GM23338 (cell line): ENCODE data around the gene DENND4B. TPM values are rescaled to one million over a fixed set of nuclear protein-coding genes. Genes with fewer than 3 reads are reported as not detected.

ENCODE experiments used
- ATAC-seq: fragments of 200-7000 bp; cut with Tn5 transposase; 3 replicates; pipeline ENCODE4 v1.9.1; 2020
- DNase-seq: peaks from one replicate; pipeline ENCODE4 v3.0.0-alpha.2; 2015; ENCODE audit warnings: low spot score
- H2AFZ ChIP-seq: fragments of 200-600 bp; sonication (generic); 2 replicates; pipeline ENCODE4 v1.8.0; 2016; ENCODE audit warnings: antibody characterized with exemption, mild to moderate bottlenecking, moderate library complexity
- H3F3A ChIP-seq: fragments of 200-600 bp; sonication (generic); replicated peaks from 2 replicates; pipeline ENCODE4 v1.8.0; 2017; ENCODE audit warnings: antibody characterized with exemption, mixed run types, low read depth
- H3K27ac ChIP-seq: fragments of 200-600 bp; sonication (generic); 2 replicates; pipeline ENCODE4 v1.6.1; 2016; ENCODE audit warnings: low read depth
- H3K27me3 ChIP-seq: fragments of 200-600 bp; sonication (generic); 2 replicates; pipeline ENCODE4 v1.8.0; 2016; ENCODE audit warnings: mild to moderate bottlenecking, mixed run types, moderate library complexity; ENCODE audit not compliant: insufficient read depth
- H3K36me3 ChIP-seq: fragments of 200-600 bp; sonication (generic); 2 replicates; pipeline ENCODE4 v1.8.0; 2016; ENCODE audit warnings: mild to moderate bottlenecking; ENCODE audit not compliant: insufficient read depth
- H3K4me1 ChIP-seq: fragments of 200-600 bp; sonication (generic); 2 replicates; pipeline ENCODE4 v1.8.0; 2016; ENCODE audit warnings: mild to moderate bottlenecking, moderate library complexity; ENCODE audit not compliant: insufficient read depth
- H3K4me2 ChIP-seq: fragments of 200-600 bp; sonication (generic); 2 replicates; pipeline ENCODE4 v1.7.1; 2017; ENCODE audit warnings: mixed run types
- H3K4me3 ChIP-seq: fragments of 200-600 bp; sonication (generic); 2 replicates; pipeline ENCODE4 v1.6.1; 2016; ENCODE audit warnings: mixed run types
- H3K79me2 ChIP-seq: fragments of 200-600 bp; sonication (generic); replicated peaks from 2 replicates; pipeline ENCODE4 v1.8.0; 2017; ENCODE audit warnings: mild to moderate bottlenecking; ENCODE audit not compliant: insufficient read depth
- H3K9me2 ChIP-seq: fragments of 200-600 bp; sonication (generic); 2 replicates; pipeline ENCODE4 v1.8.0; 2017; ENCODE audit not compliant: insufficient read depth
- H4K20me1 ChIP-seq: fragments of 200-600 bp; sonication (generic); replicated peaks from 2 replicates; pipeline ENCODE4 v1.8.0; 2017; ENCODE audit warnings: mild to moderate bottlenecking; ENCODE audit not compliant: insufficient read depth
- H3K27ac Mint-ChIP-seq: 2 replicates; pipeline ENCODE4 v1.8.0; 2020; ENCODE audit warnings: inconsistent platforms, mild to moderate bottlenecking, moderate library complexity, mixed read lengths
- H3K27me3 Mint-ChIP-seq: 3 replicates; pipeline ENCODE4 v1.8.0; 2022; ENCODE audit warnings: low read depth, mild to moderate bottlenecking, moderate library complexity, mixed read lengths, inconsistent platforms; ENCODE audit not compliant: insufficient read depth, poor library complexity
- H3K36me3 Mint-ChIP-seq: 3 replicates; pipeline ENCODE4 v1.8.0; 2021; ENCODE audit warnings: low read depth, mild to moderate bottlenecking, inconsistent platforms, moderate library complexity, mixed read lengths
- H3K4me1 Mint-ChIP-seq: 3 replicates; pipeline ENCODE4 v1.8.0; 2020; ENCODE audit warnings: mild to moderate bottlenecking, inconsistent platforms, mixed read lengths
- H3K4me3 Mint-ChIP-seq: 3 replicates; pipeline ENCODE4 v1.8.0; 2021; ENCODE audit warnings: moderate library complexity, mild to moderate bottlenecking, inconsistent platforms, mixed read lengths
- H3K9me3 Mint-ChIP-seq: 3 replicates; pipeline ENCODE4 v1.8.0; 2020; ENCODE audit warnings: moderate library complexity, mild to moderate bottlenecking, inconsistent platforms, mixed read lengths
- EZH2phosphoT487 ChIP-seq: fragments of 200-600 bp; sonication (generic); IDR thresholded peaks from one replicate; pipeline ENCODE4 v1.8.1; 2018; ENCODE audit warnings: antibody characterized with exemption; ENCODE audit not compliant: unreplicated experiment
- STAT1 ChIP-seq: IDR thresholded peaks from one replicate; pipeline ENCODE4 v1.6.1; 2016; ENCODE audit warnings: antibody characterized with exemption; ENCODE audit not compliant: unreplicated experiment
- polyA plus RNA-seq: library from polyadenylated mRNA; unstranded; fragments of >200 nt; fragmentation: Nextera tagmentation; extraction: Ambion mirVana; gene quantifications from 2 replicates; pipeline ENCODE4 v1.2.1, GENCODE V29; 2016
- total RNA-seq: library from RNA; depleted of rRNA; stranded (reverse); fragments of >200 nt; shearing (Covaris generic); gene quantifications from 2 replicates; pipeline ENCODE4 v1.2.3, GENCODE V29; 2014
- TF ChIP-seq, protein P1 (sequence below): fragments of 250-450 bp; sonication (Bioruptor Pico); IDR thresholded peaks from 2 replicates; pipeline ENCODE4 v1.5.0; 2020; ENCODE audit warnings: mild to moderate bottlenecking, moderate library complexity
- TF ChIP-seq, protein P2 (sequence below), 2 experiments: fragments of 200-600 bp in 1 of 2; sonication (generic) in 1 of 2; conservative IDR thresholded peaks; 2 replicates each; pipeline versions ENCODE4 v1.5.1 to v1.6.1; 2016 to 2017; ENCODE audit warnings: antibody characterized with exemption in 2 of 2, low read depth in 2 of 2, mild to moderate bottlenecking in 2 of 2, moderate library complexity in 1 of 2

Gene DENND4B
- total and polyA plus RNA-seq, 2 experiments from 2014 or later = 29.4 to 57.0 TPM

DNA sequence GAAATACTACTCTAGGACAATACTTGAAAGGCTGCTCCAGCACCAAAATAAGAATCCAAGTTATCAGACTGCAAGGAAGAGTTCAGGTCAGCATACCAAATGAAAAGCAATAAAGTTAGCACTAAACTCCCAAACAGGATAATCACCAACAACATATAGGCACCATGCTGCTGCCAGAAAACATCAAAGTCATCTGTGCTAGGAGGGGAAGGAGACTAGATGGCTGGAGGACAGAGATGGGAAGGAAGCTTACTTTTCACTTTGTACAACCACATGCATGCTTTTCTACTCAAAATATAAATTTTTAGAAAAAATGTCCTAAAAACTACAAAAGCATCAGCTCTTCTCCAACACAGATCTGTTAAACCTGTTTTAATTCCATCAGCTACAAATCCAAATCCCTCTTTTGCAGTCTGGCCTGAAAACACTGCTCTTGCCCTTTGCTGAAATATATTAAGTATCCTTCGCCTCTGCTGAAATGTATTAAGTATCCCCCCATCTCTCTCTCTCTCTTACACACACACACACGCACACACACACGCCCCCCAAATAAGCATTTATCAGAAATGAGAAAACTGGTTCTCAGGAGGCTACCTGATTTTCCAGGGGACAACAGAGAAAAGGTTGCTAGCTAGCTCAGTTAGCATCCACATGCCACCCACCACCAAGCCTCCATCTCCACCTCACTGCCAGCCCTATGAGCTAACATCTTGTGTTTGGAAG, 25.3 kb downstream of the DENND4B start (continued):
- TF ChIP-seq, protein P1, sequence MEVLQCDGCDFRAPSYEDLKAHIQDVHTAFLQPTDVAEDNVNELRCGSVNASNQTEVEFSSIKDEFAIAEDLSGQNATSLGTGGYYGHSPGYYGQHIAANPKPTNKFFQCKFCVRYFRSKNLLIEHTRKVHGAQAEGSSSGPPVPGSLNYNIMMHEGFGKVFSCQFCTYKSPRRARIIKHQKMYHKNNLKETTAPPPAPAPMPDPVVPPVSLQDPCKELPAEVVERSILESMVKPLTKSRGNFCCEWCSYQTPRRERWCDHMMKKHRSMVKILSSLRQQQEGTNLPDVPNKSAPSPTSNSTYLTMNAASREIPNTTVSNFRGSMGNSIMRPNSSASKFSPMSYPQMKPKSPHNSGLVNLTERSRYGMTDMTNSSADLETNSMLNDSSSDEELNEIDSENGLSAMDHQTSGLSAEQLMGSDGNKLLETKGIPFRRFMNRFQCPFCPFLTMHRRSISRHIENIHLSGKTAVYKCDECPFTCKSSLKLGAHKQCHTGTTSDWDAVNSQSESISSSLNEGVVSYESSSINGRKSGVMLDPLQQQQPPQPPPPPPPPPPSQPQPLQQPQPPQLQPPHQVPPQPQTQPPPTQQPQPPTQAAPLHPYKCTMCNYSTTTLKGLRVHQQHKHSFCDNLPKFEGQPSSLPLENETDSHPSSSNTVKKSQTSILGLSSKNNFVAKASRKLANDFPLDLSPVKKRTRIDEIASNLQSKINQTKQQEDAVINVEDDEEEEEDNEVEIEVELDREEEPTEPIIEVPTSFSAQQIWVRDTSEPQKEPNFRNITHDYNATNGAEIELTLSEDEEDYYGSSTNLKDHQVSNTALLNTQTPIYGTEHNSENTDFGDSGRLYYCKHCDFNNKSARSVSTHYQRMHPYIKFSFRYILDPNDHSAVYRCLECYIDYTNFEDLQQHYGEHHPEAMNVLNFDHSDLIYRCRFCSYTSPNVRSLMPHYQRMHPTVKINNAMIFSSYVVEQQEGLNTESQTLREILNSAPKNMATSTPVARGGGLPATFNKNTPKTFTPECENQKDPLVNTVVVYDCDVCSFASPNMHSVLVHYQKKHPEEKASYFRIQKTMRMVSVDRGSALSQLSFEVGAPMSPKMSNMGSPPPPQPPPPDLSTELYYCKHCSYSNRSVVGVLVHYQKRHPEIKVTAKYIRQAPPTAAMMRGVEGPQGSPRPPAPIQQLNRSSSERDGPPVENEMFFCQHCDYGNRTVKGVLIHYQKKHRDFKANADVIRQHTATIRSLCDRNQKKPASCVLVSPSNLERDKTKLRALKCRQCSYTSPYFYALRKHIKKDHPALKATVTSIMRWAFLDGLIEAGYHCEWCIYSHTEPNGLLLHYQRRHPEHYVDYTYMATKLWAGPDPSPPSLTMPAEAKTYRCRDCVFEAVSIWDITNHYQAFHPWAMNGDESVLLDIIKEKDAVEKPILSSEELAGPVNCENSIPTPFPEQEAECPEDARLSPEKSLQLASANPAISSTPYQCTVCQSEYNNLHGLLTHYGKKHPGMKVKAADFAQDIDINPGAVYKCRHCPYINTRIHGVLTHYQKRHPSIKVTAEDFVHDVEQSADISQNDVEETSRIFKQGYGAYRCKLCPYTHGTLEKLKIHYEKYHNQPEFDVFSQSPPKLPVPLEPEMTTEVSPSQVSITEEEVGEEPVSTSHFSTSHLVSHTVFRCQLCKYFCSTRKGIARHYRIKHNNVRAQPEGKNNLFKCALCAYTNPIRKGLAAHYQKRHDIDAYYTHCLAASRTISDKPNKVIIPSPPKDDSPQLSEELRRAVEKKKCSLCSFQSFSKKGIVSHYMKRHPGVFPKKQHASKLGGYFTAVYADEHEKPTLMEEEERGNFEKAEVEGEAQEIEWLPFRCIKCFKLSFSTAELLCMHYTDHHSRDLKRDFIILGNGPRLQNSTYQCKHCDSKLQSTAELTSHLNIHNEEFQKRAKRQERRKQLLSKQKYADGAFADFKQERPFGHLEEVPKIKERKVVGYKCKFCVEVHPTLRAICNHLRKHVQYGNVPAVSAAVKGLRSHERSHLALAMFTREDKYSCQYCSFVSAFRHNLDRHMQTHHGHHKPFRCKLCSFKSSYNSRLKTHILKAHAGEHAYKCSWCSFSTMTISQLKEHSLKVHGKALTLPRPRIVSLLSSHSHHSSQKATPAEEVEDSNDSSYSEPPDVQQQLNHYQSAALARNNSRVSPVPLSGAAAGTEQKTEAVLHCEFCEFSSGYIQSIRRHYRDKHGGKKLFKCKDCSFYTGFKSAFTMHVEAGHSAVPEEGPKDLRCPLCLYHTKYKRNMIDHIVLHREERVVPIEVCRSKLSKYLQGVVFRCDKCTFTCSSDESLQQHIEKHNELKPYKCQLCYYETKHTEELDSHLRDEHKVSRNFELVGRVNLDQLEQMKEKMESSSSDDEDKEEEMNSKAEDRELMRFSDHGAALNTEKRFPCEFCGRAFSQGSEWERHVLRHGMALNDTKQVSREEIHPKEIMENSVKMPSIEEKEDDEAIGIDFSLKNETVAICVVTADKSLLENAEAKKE (CRISPR knock-in tag) = no peak
- TF ChIP-seq, protein P2, sequence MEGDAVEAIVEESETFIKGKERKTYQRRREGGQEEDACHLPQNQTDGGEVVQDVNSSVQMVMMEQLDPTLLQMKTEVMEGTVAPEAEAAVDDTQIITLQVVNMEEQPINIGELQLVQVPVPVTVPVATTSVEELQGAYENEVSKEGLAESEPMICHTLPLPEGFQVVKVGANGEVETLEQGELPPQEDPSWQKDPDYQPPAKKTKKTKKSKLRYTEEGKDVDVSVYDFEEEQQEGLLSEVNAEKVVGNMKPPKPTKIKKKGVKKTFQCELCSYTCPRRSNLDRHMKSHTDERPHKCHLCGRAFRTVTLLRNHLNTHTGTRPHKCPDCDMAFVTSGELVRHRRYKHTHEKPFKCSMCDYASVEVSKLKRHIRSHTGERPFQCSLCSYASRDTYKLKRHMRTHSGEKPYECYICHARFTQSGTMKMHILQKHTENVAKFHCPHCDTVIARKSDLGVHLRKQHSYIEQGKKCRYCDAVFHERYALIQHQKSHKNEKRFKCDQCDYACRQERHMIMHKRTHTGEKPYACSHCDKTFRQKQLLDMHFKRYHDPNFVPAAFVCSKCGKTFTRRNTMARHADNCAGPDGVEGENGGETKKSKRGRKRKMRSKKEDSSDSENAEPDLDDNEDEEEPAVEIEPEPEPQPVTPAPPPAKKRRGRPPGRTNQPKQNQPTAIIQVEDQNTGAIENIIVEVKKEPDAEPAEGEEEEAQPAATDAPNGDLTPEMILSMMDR (conservative IDR thresholded peaks at IDR 0.05; ENCODE audit: low read depth in 2 of 2) = no peak
- no peak for TF ChIP-seq EZH2phosphoT487

GRCh38 chr1:153919876-153920852, 26.4 kb downstream of the DENND4B start:
- H3K27me3 ChIP-seq = no peaks in the 10 kb centered on the region
- H3K4me2 ChIP-seq = peak overlapping the region; percentile 92
- H3K36me3 Mint-ChIP-seq = peaks cover 3% of the 10 kb centered on the region; the same call in 1 of the 3 replicates
- no peaks in the 10 kb centered on the region for H3K9me2 ChIP-seq
- peaks cover 18% of the 10 kb centered on the region for H3K27me3 Mint-ChIP-seq
- H3K4me3 ChIP-seq = peak overlapping the region; percentile 99
- H4K20me1 ChIP-seq = peaks cover 56% of the 10 kb centered on the region
- H3K4me1 ChIP-seq = peaks cover 18% of the 10 kb centered on the region
- peaks cover 70% of the 10 kb centered on the region for H3K79me2 ChIP-seq
- H3K4me1 Mint-ChIP-seq = peaks cover 22% of the 10 kb centered on the region
- no peak overlapping the region for H3K27ac Mint-ChIP-seq
- H2AFZ ChIP-seq = no peak overlapping the region
- no peak for ATAC-seq
- TF ChIP-seq, protein P2 (conservative IDR thresholded peaks at IDR 0.05; ENCODE audit: low read depth in 2 of 2) = peak; percentile 16 to 35; a peak in 2 of 4 replicates
- TF ChIP-seq STAT1 = no peak
- H3F3A ChIP-seq = peaks cover 13% of the 10 kb centered on the region; the same call in 1 of the 2 replicates
- H3K27ac ChIP-seq = no peak overlapping the region
- no peaks in the 10 kb centered on the region; the same call in 2 of the 3 replicates for H3K9me3 Mint-ChIP-seq
- no peaks in the 10 kb centered on the region; the same call in 1 of the 2 replicates for H3K36me3 ChIP-seq
- no peak for DNase-seq
- peak overlapping the region; percentile 83 for H3K4me3 Mint-ChIP-seq
